Peyer's patch (tissue), 4 donors: ENCODE data around the gene FAM180B.

Source experiments
- CTCF ChIP-seq, 6 experiments: fragments of 450-650 bp in 4 of 6; fragments of 200-600 bp in 2 of 6; sonication (generic) in 1 of 6; IDR thresholded peaks; one replicate each; pipeline ENCODE4 v1.5.1; 2017 to 2019; ENCODE audit warnings: antibody characterized with exemption in 6 of 6, mild to moderate bottlenecking in 3 of 6, moderate library complexity in 1 of 6
- POLR2A ChIP-seq, 2 donors: fragments of 450-650 bp; IDR thresholded peaks; one replicate each; pipeline ENCODE4 v1.5.1; 2017; ENCODE audit warnings: antibody characterized with exemption in 2 of 2, mild to moderate bottlenecking in 2 of 2, moderate library complexity in 2 of 2

GRCh38 chr11:47589977-47590861 lies 3.7 kb downstream of the FAM180B start:
- no peak for TF ChIP-seq CTCF (IDR thresholded peaks at IDR 0.05)
- TF ChIP-seq POLR2A (IDR thresholded peaks at IDR 0.05): no peak
